ENCODE results near the gene RPS5.

DNA sequence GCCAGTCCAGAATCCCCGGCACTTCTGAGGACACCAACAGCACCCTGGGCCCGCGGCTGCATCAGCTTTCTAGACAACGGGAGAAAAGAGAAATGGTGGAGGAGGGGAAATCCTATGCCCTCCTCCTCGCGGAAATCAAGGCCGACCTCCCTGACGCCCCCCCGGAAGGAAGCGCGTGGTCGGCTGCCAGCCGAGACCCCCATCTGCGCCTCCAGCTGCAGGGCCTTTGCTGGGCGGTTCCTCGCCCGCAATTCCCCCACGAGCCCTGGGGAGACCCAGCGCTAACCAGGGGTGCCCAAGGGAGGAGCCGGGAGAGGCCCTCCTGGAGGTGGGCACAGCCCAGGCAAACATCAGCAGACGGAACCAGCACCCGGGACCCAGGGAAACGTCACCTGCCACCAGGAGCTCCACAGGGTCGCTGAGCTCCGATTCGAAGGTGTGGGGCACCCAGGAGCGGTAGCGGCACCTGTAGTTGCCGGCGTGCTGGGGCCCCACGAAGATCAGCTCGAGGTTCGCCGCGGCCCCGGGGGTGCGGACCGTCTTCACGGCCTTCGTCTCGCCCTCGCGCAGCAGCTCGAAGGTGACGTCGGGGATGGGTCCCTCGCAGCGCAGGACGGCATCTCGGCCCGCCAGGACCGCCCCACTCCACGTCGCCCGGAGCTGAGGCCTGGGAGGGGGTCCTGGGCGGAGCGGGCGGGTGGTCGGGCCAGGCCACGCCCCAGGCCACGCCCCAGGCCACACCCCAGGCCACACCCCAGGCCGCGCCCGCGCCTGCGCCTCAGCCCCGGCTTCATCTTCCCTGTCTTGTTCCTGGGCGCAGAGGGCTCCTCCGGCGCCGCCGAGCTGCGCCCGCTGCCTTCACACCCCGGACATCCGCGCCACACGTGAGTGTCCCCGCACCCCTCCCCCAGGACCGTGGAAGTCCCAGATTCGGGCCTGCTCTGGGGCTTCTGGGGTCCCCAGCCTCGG, 39.8 kb upstream of the RPS5 start:
- no peak for TF ChIP-seq POLR2A (IDR thresholded peaks at IDR 0.05)
- TF ChIP-seq, protein P1, sequence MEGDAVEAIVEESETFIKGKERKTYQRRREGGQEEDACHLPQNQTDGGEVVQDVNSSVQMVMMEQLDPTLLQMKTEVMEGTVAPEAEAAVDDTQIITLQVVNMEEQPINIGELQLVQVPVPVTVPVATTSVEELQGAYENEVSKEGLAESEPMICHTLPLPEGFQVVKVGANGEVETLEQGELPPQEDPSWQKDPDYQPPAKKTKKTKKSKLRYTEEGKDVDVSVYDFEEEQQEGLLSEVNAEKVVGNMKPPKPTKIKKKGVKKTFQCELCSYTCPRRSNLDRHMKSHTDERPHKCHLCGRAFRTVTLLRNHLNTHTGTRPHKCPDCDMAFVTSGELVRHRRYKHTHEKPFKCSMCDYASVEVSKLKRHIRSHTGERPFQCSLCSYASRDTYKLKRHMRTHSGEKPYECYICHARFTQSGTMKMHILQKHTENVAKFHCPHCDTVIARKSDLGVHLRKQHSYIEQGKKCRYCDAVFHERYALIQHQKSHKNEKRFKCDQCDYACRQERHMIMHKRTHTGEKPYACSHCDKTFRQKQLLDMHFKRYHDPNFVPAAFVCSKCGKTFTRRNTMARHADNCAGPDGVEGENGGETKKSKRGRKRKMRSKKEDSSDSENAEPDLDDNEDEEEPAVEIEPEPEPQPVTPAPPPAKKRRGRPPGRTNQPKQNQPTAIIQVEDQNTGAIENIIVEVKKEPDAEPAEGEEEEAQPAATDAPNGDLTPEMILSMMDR (IDR thresholded peaks at IDR 0.05), result no peak

Measured in prostate gland (tissue), 2 donors.